SK-N-SH treated with all-trans-retinoic acid at 6 μM for 48 hours (cell line): ENCODE measurements around the gene DHRS7B.

ENCODE experiments used
- ARNTL ChIP-seq: fragments of 450-650 bp; formaldehyde crosslinking; IDR thresholded peaks from 2 replicates; pipeline ENCODE4 v1.5.0; 2020; ENCODE audit warnings: low read depth, mild to moderate bottlenecking, moderate library complexity, borderline replicate concordance
- BACH2 ChIP-seq: fragments of 250-450 bp; sonication (Bioruptor Pico); IDR thresholded peaks from 2 replicates; pipeline ENCODE4 v1.9.0; 2021; ENCODE audit warnings: mild to moderate bottlenecking, borderline replicate concordance
- CREB5 ChIP-seq: fragments of 250-450 bp; sonication (Bioruptor Pico); IDR thresholded peaks from 2 replicates; pipeline ENCODE4 v1.5.1; 2020; ENCODE audit warnings: low read depth, mild to moderate bottlenecking, moderate library complexity
- CSRNP3 ChIP-seq: fragments of 250-450 bp; sonication (Bioruptor Pico); IDR thresholded peaks from 2 replicates; pipeline ENCODE4 v1.5.1; 2021; ENCODE audit warnings: mild to moderate bottlenecking, moderate library complexity
- ESRRG ChIP-seq: fragments of 250-450 bp; sonication (Bioruptor Pico); IDR thresholded peaks from 2 replicates; pipeline ENCODE4 v1.6.1; 2021; ENCODE audit warnings: mild to moderate bottlenecking
- GLIS3 ChIP-seq: fragments of 250-450 bp; sonication (Bioruptor Pico); IDR thresholded peaks from 2 replicates; pipeline ENCODE4 v1.5.0; 2020; ENCODE audit warnings: mild to moderate bottlenecking, moderate library complexity
- PATZ1 ChIP-seq: fragments of 250-450 bp; sonication (Bioruptor Pico); IDR thresholded peaks from 2 replicates; pipeline ENCODE4 v1.8.0; 2020; ENCODE audit warnings: mild to moderate bottlenecking, moderate library complexity, borderline replicate concordance
- RARB ChIP-seq: fragments of 250-450 bp; sonication (Bioruptor Pico); IDR thresholded peaks from 2 replicates; pipeline ENCODE4 v1.8.0; 2021; ENCODE audit warnings: mild to moderate bottlenecking, moderate library complexity
- SNAI2 ChIP-seq: fragments of 250-450 bp; sonication (Bioruptor Pico); IDR thresholded peaks from 2 replicates; pipeline ENCODE4 v1.5.0; 2020; ENCODE audit warnings: mild to moderate bottlenecking, moderate library complexity
- TCF4 ChIP-seq: fragments of 250-450 bp; sonication (Bioruptor Pico); IDR thresholded peaks from 2 replicates; pipeline ENCODE4 v1.8.0; 2021; ENCODE audit warnings: mild to moderate bottlenecking, moderate library complexity, borderline replicate concordance
- ZFP3 ChIP-seq: fragments of 250-450 bp; sonication (Bioruptor Pico); IDR thresholded peaks from 2 replicates; pipeline ENCODE4 v1.5.0; 2020; ENCODE audit warnings: mild to moderate bottlenecking, moderate library complexity
- ZFP30 ChIP-seq: fragments of 450-650 bp; formaldehyde crosslinking; IDR thresholded peaks from 2 replicates; pipeline ENCODE4 v1.5.0; 2022; ENCODE audit warnings: mild to moderate bottlenecking, moderate library complexity
- ZNF565 ChIP-seq: fragments of 450-650 bp; formaldehyde crosslinking; conservative IDR thresholded peaks from 2 replicates; pipeline ENCODE4 v1.5.0; 2020; ENCODE audit warnings: low read depth, mild to moderate bottlenecking, moderate library complexity
- ZNF8 ChIP-seq: fragments of 450-650 bp; formaldehyde crosslinking; IDR thresholded peaks from 2 replicates; pipeline ENCODE4 v1.5.0; 2020; ENCODE audit warnings: mild to moderate bottlenecking, moderate library complexity

GRCh38 chr17:21127509-21128077 is 829 bp downstream of the DHRS7B start:
- TF ChIP-seq TCF4 (CRISPR knock-in tag) (no peak), BACH2 (no peak), ARNTL (CRISPR knock-in tag) (no peak), ESRRG (CRISPR knock-in tag) (no peak), RARB (CRISPR knock-in tag) (no peak), ZNF8 (no peak), GLIS3 (CRISPR knock-in tag) (no peak), ZFP3 (CRISPR knock-in tag) (no peak), ZNF565 (CRISPR knock-in tag) (no peak), CSRNP3 (no peak), SNAI2 (CRISPR knock-in tag) (no peak), CREB5 (CRISPR knock-in tag) (no peak), PATZ1 (CRISPR knock-in tag) (no peak), ZFP30 (no peak)
